Endothelial cell of umbilical vein (primary cell): ENCODE measurements around the gene KIF19. TPM values are rescaled to one million over a fixed set of nuclear protein-coding genes. Genes with fewer than 3 reads are reported as not detected.

ENCODE experiments used
- BruUV-seq: library from RNA; stranded (reverse); fragments of 400-500 nt; replicated peaks from 2 replicates; lab custom pipeline; 2021; lab: Mats Ljungman, UMichigan
- CTCF ChIA-PET: fragments of 300-600, 350-600 bp; sonication (Branson Sonifier 250); formaldehyde crosslinking; loops from one replicate; lab custom pipeline; 2021; ENCODE audit warnings: antibody characterized with exemption, inconsistent platforms; lab: Charles Lee
- POLR2A ChIA-PET: fragments of 300-600, 350-600 bp; sonication (Branson Sonifier 250); formaldehyde crosslinking; loops from one replicate; lab custom pipeline; 2021; ENCODE audit warnings: antibody characterized with exemption, inconsistent platforms; lab: Charles Lee
- DNase-seq: peaks from one replicate; pipeline ENCODE4 v3.0.0-alpha.2; 2011; ENCODE audit warnings: low read depth, low spot score
- FAIRE-seq: peaks from 2 replicates; lab custom pipeline; 2011; peaks lifted over from hg19 to GRCh38; lab: Jason Lieb, UNC
- H2AFZ ChIP-seq: 2 replicates; pipeline ENCODE4 v1.6.0; 2012; ENCODE audit warnings: low read depth, low read length, control low read depth, inconsistent platforms
- H3K27ac ChIP-seq: 2 replicates; pipeline ENCODE4 v1.5.1; 2011; ENCODE audit warnings: low read depth, mild to moderate bottlenecking, control low read depth, low read length, moderate library complexity; ENCODE audit not compliant: insufficient read depth
- H3K27me3 ChIP-seq, 2 experiments: 2 replicates each; pipeline versions ENCODE4 v1.6.0 to v1.6.1; 2011; ENCODE audit warnings: low read length in 2 of 2, mixed read lengths in 1 of 2; ENCODE audit not compliant: control insufficient read depth in 2 of 2, insufficient read depth in 2 of 2
- H3K36me3 ChIP-seq, 2 experiments: 2 replicates in 1 of 2; 3 replicates in 1 of 2; pipeline ENCODE4 v1.5.1; 2011; ENCODE audit warnings: low read length in 2 of 2, mild to moderate bottlenecking in 1 of 2, moderate library complexity in 1 of 2; ENCODE audit not compliant: control insufficient read depth in 2 of 2, insufficient read depth in 2 of 2; ENCODE audit errors: extremely low read depth in 1 of 2
- H3K4me1 ChIP-seq: 3 replicates; pipeline ENCODE4 v1.5.1; 2011; ENCODE audit warnings: mild to moderate bottlenecking, low read length; ENCODE audit not compliant: control insufficient read depth, insufficient read depth; ENCODE audit errors: extremely low read depth
- H3K4me2 ChIP-seq: 2 replicates; pipeline ENCODE4 v1.6.1; 2011; ENCODE audit warnings: low read length, control low read depth, mixed read lengths; ENCODE audit not compliant: insufficient read depth
- H3K4me3 ChIP-seq, 3 experiments: fragments of 200-600 bp in 1 of 3; sonication (generic), shearing (Covaris generic) in 1 of 3; replicated peaks in 1 of 3; 2 replicates each; pipeline ENCODE4 v1.5.1; 2011 to 2016; ENCODE audit warnings: control low read depth in 3 of 3, low read length in 3 of 3, mild to moderate bottlenecking in 2 of 3, inconsistent platforms in 1 of 3, low read depth in 1 of 3, moderate library complexity in 1 of 3; ENCODE audit not compliant: insufficient read depth in 1 of 3
- H3K79me2 ChIP-seq: 2 replicates; pipeline ENCODE4 v1.6.0; 2012; ENCODE audit warnings: low read length, inconsistent platforms; ENCODE audit not compliant: control insufficient read depth, insufficient read depth
- H3K9ac ChIP-seq: replicated peaks from 2 replicates; pipeline ENCODE3; 2011; ENCODE audit warnings: low read length, control low read depth; ENCODE audit not compliant: insufficient read depth; ENCODE audit errors: extremely low read depth
- H3K9me1 ChIP-seq: replicated peaks from 3 replicates; pipeline ENCODE4 v1.6.0; 2011; ENCODE audit warnings: mild to moderate bottlenecking, low read length; ENCODE audit not compliant: control insufficient read depth, insufficient read depth; ENCODE audit errors: extremely low read depth
- H3K9me3 ChIP-seq: replicated peaks from 2 replicates; pipeline ENCODE4 v1.5.1; 2012; ENCODE audit warnings: low read length, inconsistent platforms; ENCODE audit not compliant: control insufficient read depth, insufficient read depth
- H4K20me1 ChIP-seq: replicated peaks from 2 replicates; pipeline ENCODE3; 2011; ENCODE audit warnings: mild to moderate bottlenecking, low read length; ENCODE audit not compliant: control insufficient read depth, insufficient read depth; ENCODE audit errors: extremely low read depth
- EZH2 ChIP-seq: IDR thresholded peaks from 2 replicates; pipeline ENCODE4 v1.6.1; 2012; ENCODE audit warnings: borderline replicate concordance, low read depth, mild to moderate bottlenecking, moderate library complexity, low read length, inconsistent platforms; ENCODE audit not compliant: severe bottlenecking
- FOS ChIP-seq: IDR thresholded peaks from 2 replicates; pipeline ENCODE4 v1.6.1; 2011; ENCODE audit warnings: mild to moderate bottlenecking, low read length, moderate library complexity, borderline replicate concordance; ENCODE audit not compliant: insufficient read depth
- GATA2 ChIP-seq: IDR thresholded peaks from 2 replicates; pipeline ENCODE4 v1.7.0; 2011; ENCODE audit warnings: low read depth, mild to moderate bottlenecking, moderate library complexity, mixed read lengths, low read length; ENCODE audit not compliant: insufficient read length, insufficient read depth
- JUN ChIP-seq: IDR thresholded peaks from 2 replicates; pipeline ENCODE4 v1.6.1; 2011; ENCODE audit warnings: borderline replicate concordance, low read depth; ENCODE audit not compliant: insufficient read length, insufficient read depth
- MAX ChIP-seq: IDR thresholded peaks from 2 replicates; pipeline ENCODE4 v1.6.1; 2011; ENCODE audit not compliant: insufficient read depth, insufficient read length
- MYC ChIP-seq: IDR thresholded peaks from one replicate; pipeline ENCODE4 v1.6.1; 2011; ENCODE audit warnings: mild to moderate bottlenecking, low read depth, low read length
- POLR2A ChIP-seq: IDR thresholded peaks from 2 replicates; pipeline ENCODE4 v1.6.1; 2012; ENCODE audit warnings: low read depth, mild to moderate bottlenecking, control low read depth, low read length
- POLR2AphosphoS5 ChIP-seq: IDR thresholded peaks from 2 replicates; pipeline ENCODE4 v1.6.1; 2012; ENCODE audit warnings: low read depth, mild to moderate bottlenecking, control low read depth, low read length, moderate library complexity; ENCODE audit not compliant: insufficient read depth
- dilution Hi-C: fragments of 300-500 bp; cut with MboI; formaldehyde crosslinking; loops from one replicate; pipeline ENCODE4 v1.15.0; 2019; ENCODE audit warnings: low sequenced_read_pairs; ENCODE audit not compliant: extremely low pct_ligation_motif_present
- intact Hi-C: fragments of 100-400 bp; cut with micrococcal nuclease; formaldehyde crosslinking; loops from one replicate; pipeline ENCODE4 v1.10.0; 2022
- polyA plus RNA-seq, 4 experiments: library from polyadenylated mRNA; depleted of rRNA in 3 of 4; stranded (reverse) in 3 of 4; unstranded in 1 of 4; fragments of >200 nt; gene quantifications; 2 replicates each; pipeline versions ENCODE4 v1.2.1 to v1.2.3, GENCODE V29; 2011 to 2012; ENCODE audit warnings: missing spikeins in 1 of 4
- total RNA-seq: library from RNA; stranded (reverse); gene quantifications from 2 replicates; pipeline ENCODE4 v1.2.3, GENCODE V29; 2021
- TF ChIP-seq, protein P1 (sequence below), 2 donors: IDR thresholded peaks; 1 replicate in 1 of 2; 2 replicates in 1 of 2; pipeline ENCODE4 v1.5.1; 2011; ENCODE audit warnings: low read length in 2 of 2, mild to moderate bottlenecking in 2 of 2, moderate library complexity in 2 of 2, control low read depth in 1 of 2, inconsistent platforms in 1 of 2, low read depth in 1 of 2; ENCODE audit not compliant: insufficient read depth in 1 of 2; ENCODE audit errors: extremely low read depth in 1 of 2

Gene KIF19
- total and polyA plus RNA-seq, 2 donors (not counting 3 experiments of a cell fraction or from before 2014, with no cell fraction given), result 0.10 to 0.84 TPM

DNA sequence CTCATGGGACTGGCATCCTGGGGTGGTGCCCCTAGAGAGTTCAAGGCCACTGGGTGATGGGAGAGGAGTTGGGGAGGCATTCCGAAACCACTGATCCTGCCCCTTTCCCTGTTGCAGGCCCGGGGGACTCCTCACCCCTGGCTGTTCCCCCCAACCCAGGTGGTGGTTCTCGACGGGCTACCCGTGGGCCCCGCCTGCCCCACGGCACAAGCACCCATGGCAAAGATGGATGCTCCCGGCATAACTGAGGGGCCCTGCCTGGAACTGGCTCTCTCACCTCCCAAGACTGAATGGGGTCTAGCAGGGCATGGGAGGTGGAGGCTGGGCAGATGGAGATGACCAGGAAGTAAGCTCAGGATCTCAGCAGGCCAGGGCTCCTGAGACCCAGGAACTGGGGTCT lies 29.0 kb downstream of the KIF19 start:
- H3K4me3 ChIP-seq, result no peak overlapping the region
- DNase-seq, result no peak
- ChIA-PET POLR2A (no interaction called here), CTCF (no interaction called here)
- dilution Hi-C loops, result no loop called here
- no peaks in the 10 kb centered on the region for H3K4me1 ChIP-seq
- no peaks in the 10 kb centered on the region for H3K9me3 ChIP-seq
- no peak overlapping the region for H2AFZ ChIP-seq
- intact Hi-C loops, result no loop called here
- H3K9ac ChIP-seq, result no peak overlapping the region
- no peaks in the 10 kb centered on the region for H3K79me2 ChIP-seq
- BruUV-seq, result no TSS peak
- H3K36me3 ChIP-seq, result no peaks in the 10 kb centered on the region
- no peak overlapping the region for H3K4me2 ChIP-seq
- H3K9me1 ChIP-seq, result no peaks in the 10 kb centered on the region
- peaks cover 10 to 30% of the 10 kb centered on the region in 2 experiments for H3K27me3 ChIP-seq
- FAIRE-seq, result no peak
- no peak overlapping the region for H3K27ac ChIP-seq
- no peak for TF ChIP-seq POLR2A
- TF ChIP-seq, protein P1, sequence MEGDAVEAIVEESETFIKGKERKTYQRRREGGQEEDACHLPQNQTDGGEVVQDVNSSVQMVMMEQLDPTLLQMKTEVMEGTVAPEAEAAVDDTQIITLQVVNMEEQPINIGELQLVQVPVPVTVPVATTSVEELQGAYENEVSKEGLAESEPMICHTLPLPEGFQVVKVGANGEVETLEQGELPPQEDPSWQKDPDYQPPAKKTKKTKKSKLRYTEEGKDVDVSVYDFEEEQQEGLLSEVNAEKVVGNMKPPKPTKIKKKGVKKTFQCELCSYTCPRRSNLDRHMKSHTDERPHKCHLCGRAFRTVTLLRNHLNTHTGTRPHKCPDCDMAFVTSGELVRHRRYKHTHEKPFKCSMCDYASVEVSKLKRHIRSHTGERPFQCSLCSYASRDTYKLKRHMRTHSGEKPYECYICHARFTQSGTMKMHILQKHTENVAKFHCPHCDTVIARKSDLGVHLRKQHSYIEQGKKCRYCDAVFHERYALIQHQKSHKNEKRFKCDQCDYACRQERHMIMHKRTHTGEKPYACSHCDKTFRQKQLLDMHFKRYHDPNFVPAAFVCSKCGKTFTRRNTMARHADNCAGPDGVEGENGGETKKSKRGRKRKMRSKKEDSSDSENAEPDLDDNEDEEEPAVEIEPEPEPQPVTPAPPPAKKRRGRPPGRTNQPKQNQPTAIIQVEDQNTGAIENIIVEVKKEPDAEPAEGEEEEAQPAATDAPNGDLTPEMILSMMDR (IDR thresholded peaks at IDR 0.05; ENCODE audit: extremely low read depth in 1 of 2, insufficient read depth in 1 of 2, low read depth in 1 of 2, low read length in 2 of 2), result no peak
- no peak for TF ChIP-seq FOS
- TF ChIP-seq EZH2, result no peak
- TF ChIP-seq POLR2AphosphoS5, result no peak
- no peak for TF ChIP-seq GATA2
- TF ChIP-seq MAX, result no peak
- no peak for TF ChIP-seq MYC
- no peak for TF ChIP-seq JUN
- no peaks in the 10 kb centered on the region for H4K20me1 ChIP-seq
